KBM-7 (cell line): Measurements from ENCODE around the gene RASSF8.

Source experiments
- DNase-seq: peaks from one replicate; pipeline ENCODE4 v3.0.0-alpha.2; 2015
- in situ Hi-C: fragments of 300-500 bp; cut with MboI; formaldehyde crosslinking; loops from 2 replicates; pipeline ENCODE4 v1.14.3; 2020; ENCODE audit warnings: low sequenced_read_pairs, low pct_unique_long_range_greater_than_20kb, mixed read lengths

Gene RASSF8

DNA sequence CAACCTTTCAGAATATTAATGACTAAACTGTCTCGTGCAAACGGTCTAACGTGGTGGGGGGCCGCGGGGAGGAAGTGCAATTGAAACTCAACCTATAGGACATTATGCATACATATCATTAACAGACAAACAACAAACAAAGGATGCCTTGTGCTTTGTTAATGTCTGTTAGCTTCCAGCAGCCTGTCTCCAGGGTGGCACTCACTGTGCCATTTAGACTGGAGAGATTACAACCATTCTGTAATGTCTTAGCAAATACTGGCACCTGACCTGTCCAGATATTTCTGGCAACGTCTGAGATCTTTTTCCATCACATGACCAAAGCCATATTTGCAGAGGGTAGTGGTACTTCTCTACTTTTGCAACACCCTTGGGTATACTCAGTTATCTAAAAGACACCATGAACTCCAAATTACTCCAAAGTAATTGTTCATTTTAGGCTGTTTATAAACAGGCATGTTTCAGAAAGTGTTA lies 154.7 kb downstream of the RASSF8 start:
- in situ Hi-C loops, result loop anchor here (25.0 kb wide), 1 partner anchor 499 kb away; no protein-coding TSS in a partner anchor
- DNase-seq, result no peak

DNA sequence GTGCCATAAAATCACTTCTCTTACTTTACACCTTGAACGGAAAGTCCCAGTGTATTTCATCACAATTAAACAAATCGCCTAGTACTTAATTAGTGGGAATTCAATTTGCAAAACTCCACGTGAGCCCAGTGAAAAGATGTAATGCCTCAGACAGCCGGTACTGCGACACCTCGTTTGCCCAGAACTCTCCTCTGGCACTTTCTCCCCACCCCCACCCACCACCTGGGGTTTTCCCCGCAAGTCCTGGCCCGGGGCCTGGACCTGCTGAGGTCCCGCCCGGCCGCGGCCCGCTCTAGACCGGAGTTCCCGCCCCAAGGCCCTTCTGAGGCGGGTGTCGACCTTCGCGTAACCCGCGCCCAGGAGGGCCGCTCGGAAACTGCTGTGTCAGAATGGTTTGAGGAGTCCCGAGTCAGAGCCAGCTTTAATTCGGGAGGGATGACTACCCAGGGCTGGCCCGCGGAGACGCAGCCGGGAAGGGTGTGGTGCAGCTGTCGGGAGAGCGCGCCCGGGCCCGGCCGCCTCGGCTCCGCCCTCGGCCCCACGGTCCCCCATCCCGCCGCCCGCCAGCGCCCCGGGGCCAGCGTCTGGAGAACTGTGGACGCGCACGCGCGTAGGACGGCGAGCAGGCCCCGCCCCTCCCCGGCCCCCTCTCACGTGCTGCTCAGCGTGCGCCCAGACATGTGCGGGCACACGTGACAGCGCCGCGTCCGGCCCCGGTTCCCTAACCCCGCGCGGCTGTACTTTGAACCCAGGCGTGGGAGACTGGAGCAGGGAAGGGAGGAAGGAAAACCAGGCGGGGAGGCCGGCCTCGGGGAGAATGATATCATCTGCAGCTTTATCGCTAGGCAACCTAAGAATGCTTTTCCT lies 155.6 kb downstream of the RASSF8 start:
- in situ Hi-C loops, result loop anchor here (25.0 kb wide), 1 partner anchor 498 kb away; no protein-coding TSS in a partner anchor
- peak; percentile 91 for DNase-seq

DNA sequence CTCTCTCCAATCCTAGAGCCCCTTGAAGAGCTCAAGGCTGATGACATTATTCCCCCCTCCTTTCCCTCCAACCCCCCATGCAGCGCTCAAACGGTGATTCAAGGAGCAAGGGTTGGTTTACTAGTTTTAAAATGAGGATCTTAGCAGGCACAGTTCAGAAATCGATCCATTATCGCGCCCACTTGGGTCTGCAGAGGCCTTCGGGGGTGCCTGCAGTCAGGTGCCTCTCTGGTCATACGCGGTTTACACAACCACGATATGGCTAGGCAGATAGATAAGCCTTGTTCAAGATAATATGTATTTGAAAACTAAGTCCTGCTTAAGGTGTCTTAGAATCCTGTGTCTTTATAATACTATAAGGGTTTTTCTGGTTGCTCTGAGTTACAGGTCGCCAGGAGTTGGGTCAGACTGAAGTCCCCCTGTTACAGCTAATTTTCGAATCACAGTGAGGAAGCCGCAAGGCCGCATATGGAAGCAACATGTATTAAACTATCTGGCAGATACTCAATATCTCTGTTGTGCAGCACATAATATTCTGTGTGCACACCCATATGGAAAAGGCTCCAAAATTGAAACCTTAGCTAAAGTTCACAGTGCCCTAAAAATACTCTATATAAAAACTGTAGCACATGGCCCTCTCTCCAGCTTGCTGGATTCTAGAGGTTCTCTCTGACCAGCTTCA lies 156.4 kb downstream of the RASSF8 start:
- in situ Hi-C loops, result loop anchor here (25.0 kb wide), 1 partner anchor 497 kb away; no protein-coding TSS in a partner anchor
- DNase-seq, result no peak

DNA sequence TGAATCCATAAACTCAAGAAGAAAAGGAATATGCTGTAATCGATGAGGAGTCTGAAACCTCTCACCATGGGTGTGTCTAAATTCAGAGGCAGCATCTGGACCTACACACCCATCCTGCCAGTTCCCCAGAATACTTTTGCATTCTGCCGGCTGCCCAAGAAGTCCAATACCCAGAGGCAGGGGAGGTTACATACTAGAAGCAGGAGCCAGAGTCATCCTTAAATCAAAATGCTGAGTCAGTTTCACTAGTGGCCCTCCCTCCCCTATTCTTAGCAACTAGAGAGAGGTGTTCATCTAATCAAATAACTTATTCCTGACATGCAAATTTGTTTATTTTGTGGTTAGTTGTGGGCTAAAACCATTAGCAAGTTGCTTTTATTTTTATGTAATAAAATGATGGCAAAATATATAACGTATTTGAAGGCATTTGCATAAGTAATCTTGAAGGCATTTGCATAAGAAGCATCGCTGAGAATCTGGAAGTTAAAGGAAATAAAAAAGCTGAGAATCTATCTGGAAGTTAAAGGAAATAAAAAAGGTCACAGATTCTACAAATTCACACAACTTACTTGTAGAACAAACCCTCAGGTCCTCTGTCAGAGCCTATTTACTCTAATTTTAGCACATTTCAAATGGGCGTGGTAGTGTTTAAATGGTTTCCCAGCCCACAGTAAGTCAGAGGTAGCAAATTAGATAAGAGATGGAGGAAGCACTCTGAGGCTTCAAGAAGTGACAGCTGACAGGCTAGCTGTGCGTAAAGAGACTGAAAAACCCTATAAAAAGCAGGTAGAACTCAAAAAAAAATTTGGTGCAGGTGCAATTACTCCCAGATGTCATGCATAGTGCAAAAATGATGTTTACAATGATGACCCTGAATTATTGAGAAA lies 158.6 kb downstream of the RASSF8 start:
- no peak for DNase-seq
- in situ Hi-C loops, result loop anchor here (25.0 kb wide), 1 partner anchor 495 kb away; no protein-coding TSS in a partner anchor

DNA sequence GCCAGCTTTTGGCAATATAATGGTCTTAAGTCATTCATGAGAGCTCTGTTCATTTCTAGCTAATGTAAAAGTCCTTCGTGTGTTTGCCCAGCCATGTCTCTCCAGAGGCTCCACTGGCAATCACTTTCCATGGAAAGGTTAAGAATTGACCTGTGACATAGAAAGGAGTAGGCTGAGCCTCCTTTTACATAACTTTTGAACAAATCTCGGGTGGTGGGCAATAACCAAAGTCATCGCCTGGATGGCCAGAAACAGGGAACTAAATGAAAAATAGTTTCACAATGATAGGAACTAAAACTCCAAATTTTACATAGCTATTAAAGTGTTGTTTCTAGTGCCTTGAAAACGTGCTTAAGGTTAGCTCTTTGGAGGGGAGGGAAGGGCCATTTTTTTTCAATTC lies 159.8 kb downstream of the RASSF8 start:
- in situ Hi-C loops, result loop anchor here (25.0 kb wide), 1 partner anchor 494 kb away; no protein-coding TSS in a partner anchor
- no peak for DNase-seq

DNA sequence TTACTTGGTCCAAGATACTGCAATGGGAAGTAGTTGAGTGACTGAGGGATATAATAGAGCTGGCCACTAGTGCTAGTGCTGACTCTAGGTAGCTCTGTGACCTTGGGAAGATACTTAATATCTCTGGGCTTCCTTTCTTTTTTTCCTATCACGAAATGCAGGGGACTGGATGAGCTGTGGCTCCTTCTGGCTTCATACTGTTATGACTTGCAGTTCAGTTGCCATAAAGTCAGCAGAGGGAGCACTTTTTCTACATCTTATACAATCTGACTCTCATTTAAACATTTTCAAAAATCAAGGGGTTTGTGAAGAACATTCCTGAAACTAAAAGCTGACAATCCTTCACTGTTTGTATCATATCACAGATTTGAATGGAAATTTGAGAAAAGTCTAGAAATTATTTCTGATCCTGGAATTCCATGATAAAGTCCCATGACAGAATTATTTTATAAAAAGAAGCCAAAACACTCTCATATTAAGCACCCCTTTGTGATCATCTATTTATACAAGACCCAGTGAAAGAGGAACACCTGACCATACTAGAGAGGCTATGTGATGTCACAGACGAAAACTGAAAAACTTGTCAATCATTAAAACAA lies 161.0 kb downstream of the RASSF8 start:
- DNase-seq, result peak; percentile 68
- in situ Hi-C loops, result loop anchor here (25.0 kb wide), 1 partner anchor 493 kb away; no protein-coding TSS in a partner anchor

DNA sequence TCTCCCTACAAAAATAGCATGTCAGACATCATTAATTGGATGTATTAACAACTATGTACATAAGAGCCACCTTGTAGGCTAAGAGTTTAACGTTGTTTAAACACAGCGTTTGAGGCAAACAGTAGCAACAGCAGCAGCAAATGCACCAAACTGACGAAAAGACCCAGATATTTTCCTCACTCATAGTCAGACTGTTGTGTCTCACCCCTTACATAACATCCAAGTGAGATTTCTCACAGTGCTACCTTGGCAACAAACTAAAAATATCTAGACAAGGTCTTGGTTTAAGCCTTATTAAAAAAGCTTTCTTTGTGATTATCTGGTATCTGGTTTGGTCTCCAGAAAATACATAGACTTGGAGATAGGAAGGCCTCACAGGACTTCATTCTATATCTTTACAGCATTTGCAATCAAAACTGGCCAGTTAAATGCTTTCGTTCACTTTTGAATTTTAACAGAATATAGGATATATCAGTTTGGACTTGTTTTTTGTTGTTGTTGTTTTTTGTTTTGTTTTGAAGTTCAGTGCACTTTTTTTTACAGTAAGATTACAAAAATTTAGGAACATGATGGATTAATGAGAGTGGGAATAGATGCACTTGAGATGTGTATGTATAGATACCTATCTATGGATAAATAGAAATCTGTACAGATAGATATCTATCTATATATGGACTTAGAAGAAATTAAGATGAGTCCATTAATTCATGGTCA lies 162.2 kb downstream of the RASSF8 start:
- DNase-seq, result no peak
- in situ Hi-C loops, result loop anchor here (25.0 kb wide), 1 partner anchor 492 kb away; no protein-coding TSS in a partner anchor

DNA sequence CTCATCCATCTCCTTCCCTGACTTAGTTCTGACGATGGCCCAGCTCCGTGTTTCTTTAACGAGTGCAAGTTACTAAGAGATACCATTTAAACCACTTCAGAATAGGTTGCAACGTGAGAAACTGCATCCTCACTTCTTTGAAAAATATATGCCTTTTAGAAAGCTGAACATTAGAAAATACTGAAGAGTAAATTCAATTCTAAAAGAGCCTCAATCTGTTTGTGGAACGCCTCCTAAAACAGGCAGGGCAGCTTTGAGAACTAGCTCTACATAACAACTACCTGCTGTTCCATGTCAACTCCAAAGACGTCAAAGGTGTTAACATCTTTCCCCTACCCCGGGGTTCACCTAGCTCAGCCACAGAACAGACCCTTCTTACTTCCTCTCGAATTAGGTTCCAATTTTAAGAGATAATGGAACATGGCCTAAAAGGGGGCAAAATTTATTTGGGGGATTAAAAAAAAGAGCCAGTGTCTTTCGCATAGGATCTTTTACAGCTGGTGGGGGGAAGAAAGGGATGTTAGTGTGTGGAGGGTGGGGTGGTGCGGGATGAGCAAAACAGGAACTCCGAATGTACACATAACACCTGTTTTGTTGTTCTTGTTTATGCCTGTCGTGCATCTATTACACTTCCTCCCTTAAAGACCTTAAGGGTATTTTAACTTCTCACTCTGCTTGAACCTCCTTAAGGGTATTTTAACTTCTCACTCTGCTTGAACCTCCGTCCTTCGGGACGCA lies 163.0 kb downstream of the RASSF8 start:
- in situ Hi-C loops, result loop anchor here (25.0 kb wide), 1 partner anchor 491 kb away; no protein-coding TSS in a partner anchor

DNA sequence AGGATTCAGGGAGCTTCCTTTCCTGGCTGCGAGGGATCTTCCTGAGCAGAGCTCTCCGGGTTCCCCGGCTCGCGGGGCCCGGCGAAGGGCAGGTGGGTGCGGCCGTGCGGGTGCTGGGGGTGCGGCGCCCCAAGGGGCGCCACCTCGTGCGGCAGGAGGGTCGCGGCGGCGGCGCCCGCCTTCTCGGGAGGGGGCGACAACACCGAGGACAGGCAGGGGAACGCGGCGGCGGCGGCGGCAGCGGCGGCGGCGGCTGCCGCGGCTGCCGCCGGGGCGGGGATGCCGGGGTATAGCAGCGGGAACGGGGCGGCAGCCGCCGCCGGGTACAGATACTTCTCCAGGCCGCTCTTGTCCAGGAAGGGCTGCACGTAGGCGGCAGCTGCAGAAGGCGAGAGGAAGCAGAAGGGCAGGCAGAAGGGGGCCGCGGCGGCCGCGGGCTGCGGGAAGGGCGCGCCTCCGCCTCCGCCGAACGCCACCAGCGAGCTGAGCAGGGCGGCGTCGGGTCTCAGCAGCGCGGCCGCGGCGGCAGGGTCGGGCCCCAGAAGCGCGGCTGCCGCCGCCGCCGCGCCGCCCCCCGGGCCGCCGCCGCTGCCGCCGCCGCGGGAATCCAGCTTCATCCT lies 163.7 kb downstream of the RASSF8 start:
- peak; percentile 57 for DNase-seq
- in situ Hi-C loops, result loop anchor here (25.0 kb wide), 1 partner anchor 490 kb away; no protein-coding TSS in a partner anchor

More for the DNA sequence above, 163.0 kb downstream of the RASSF8 start:
- DNase-seq, result no peak

DNA sequence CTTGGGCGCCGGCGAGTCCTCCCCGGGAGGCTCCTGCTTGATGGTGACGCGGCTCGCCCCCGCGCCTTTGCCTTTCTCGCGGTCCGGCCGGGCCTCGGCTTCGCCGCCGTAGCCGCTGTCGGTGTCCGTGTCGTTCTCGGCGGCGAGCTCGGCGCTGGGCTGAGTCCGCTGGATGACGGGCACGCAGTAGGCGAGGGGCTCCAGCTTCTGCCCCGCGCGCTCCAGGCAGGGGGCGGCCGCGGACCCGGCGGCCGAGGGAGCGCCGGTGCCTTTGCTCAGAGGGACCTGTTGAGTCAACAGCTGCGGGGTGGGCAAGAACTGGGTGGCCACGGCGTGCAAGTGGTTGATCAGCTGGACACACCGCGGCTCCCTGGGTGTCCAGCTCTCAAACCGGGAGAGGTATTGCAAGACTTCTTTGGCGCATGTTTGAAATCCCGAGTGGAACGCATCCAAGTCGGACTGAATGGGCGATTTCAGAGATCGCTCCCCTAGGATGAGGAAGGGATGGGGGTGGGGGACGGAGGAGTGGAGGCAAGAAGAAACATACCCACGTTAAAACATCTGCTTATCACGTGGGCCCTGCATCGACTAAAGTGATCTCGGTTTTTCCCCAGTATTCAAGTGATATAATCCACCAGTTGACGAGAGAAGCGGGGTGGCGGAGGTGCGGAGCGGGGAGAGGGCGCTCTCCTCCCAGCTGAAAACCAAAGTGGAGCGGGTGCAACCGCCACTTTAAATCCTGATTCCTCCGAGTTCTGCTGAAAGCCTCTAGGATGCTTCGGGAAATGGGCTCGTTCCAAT lies 164.4 kb downstream of the RASSF8 start:
- DNase-seq, result peak; percentile 54
- in situ Hi-C loops, result loop anchor here (25.0 kb wide), 1 partner anchor 489 kb away; no protein-coding TSS in a partner anchor

DNA sequence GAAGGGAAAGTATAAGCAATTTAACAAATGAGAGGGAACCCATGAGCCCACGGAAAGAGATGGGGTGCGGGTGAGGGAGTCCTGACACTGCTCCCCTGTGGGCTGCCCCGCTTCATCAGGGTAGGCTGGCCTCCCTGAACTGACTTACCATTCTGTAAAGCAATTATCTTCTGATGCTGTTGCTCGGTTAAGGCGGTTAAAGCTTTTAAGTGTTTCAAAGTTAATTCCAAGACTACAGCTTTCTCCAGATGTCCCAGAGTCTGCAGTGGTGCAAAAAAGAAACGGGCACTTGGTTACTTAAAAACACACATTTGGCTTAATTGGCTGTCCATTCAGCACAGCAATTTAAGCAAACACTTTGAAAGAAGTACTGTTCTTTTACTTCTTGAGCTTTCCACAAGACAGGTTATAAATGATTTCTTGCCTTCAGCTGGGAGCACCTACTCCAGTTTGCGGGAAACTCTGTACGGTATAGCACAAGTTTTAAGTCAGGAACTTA lies 165.0 kb downstream of the RASSF8 start:
- no peak for DNase-seq
- in situ Hi-C loops, result loop anchor here (25.0 kb wide), 1 partner anchor 489 kb away; no protein-coding TSS in a partner anchor

DNA sequence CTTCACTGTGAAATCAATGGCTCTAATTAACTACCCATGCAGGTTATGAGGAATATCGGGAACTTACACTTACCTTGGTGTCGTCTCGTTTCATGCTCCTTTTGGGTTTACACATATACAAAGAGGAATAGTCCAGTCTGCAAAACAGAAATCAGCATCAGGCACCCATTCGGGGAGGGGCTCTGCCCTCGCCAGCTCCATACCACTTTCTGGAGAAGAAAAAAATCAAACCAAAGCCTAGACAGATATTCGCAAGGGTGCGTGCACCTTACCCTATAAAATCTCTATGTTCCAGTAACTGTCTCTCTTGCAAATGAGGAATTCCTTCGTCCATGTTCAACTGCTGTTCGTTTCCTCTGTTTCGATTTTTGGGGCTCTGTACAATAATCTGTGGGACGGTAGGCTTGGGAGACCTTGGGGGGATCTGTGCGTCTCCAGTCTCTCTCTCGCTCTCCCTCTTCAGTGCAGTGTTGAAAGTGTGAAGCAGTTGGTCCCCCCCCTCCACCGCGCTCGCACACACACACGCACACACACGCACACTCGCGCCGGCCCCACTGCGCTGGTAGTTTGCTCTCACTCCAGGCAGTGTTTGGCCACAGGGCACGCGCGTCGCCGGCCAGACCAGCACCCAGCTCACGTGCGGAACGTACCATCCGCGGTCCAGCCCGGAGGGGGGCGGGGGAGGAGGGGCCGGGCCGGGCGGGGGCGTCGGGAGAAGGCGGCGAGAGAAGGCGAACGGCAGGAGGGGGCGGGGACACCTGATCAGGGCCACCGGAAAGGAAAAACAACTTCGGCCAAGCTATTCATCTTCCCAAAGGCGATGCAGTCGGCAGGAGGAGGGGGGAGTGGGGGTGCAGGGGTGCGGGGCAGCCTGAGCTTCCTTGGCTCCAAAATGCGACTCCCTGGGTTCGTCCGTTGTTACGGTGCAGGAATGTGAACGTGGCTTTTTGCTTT lies 166.2 kb downstream of the RASSF8 start, which contains the start of gene BHLHE41:
BHLHE41 (minus strand) TSS at position 592 of the 954 bp plus-strand sequence; CDS start at position 334, 258 bp downstream.
- DNase-seq, result peak; percentile 60

DNA sequence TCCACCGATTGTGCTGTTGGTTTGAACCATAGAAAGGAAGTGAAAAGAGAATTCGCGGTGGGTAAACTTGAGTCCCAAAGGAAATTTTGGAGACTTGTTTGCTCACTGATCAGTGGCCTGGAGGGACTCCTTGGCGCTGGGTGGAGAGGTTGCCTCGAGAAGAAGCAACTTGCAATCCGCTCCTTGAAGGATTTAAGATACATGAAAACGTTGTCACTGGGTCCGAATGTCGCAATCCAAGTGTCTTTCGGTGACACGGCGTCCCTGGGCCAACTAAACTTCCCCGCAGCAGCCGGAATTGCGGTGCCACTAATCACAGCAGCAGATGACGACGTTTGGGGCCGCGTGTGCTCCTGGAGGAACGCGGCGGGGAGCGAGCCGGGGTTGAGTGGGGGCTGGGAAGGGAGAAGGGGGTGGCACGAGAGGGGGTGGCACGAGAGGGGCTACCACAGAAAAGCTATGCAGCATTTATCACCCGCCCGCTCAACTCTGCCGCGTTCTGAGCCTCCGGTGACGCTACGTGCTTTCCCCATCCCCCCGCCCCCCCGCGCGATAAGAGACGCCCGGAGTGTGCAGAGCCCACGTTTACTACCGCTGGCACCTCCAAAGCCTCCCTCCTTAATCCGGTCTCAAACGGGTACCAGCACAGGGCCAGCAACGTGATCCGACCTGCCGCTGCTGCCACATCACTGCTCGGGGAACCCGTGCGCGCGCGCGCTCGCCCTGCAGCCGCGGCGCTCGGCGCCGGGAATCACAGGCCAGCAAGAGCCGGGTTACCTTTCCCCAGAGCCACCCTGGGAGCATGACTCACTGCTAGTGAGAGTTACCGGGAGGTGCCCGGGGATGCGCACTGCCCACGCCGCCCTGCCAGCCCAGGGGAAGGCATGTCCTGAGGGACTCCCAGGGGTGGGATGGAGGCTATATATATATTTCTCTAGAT lies 167.2 kb downstream of the RASSF8 start:
- in situ Hi-C loops, result no loop called here
- DNase-seq, result peak; percentile 74

More for the DNA sequence above, 166.2 kb downstream of the RASSF8 start, which contains the start of gene BHLHE41:
- in situ Hi-C loops, result loop anchor here (25.0 kb wide), 1 partner anchor 488 kb away; no protein-coding TSS in a partner anchor
